Posterior vena cava (tissue), 2 donors: ENCODE data around the gene ADGRL2. TPM values are rescaled to one million over a fixed set of nuclear protein-coding genes. Genes with fewer than 3 reads are reported as not detected.
"Not testable (repeated sequence)": the region's sequence is repeated elsewhere in the genome, so short reads cannot be mapped to it uniquely, and the experiment has no call there.

Source experiments
- DNase-seq: peaks from one replicate; pipeline ENCODE4 v3.0.0-alpha.2; 2020; ENCODE audit warnings: low spot score
- intact Hi-C, 2 donors: fragments of 100-400 bp; cut with DNase I; formaldehyde crosslinking; loops; one replicate each; pipeline versions ENCODE4 v1.14.1 to v1.14.2; 2022 to 2023
- total RNA-seq, 2 donors: library from RNA; stranded (reverse); fragmentation: NEBNext Ultra II Directional; extraction: Animal tissue kit (Norgen Biotek cat#: 25700); gene quantifications; one replicate each; pipeline ENCODE4 v1.2.1, GENCODE V29; 2021
- donor health status: DM: yes; HTN: yes; CAD: no.
- donor health status: DM: yes; HTN: yes; CAD: no.

ADGRL2 gene
- total RNA-seq, 2 donors from 2014 or later: 40.6 to 58.9 TPM

DNA sequence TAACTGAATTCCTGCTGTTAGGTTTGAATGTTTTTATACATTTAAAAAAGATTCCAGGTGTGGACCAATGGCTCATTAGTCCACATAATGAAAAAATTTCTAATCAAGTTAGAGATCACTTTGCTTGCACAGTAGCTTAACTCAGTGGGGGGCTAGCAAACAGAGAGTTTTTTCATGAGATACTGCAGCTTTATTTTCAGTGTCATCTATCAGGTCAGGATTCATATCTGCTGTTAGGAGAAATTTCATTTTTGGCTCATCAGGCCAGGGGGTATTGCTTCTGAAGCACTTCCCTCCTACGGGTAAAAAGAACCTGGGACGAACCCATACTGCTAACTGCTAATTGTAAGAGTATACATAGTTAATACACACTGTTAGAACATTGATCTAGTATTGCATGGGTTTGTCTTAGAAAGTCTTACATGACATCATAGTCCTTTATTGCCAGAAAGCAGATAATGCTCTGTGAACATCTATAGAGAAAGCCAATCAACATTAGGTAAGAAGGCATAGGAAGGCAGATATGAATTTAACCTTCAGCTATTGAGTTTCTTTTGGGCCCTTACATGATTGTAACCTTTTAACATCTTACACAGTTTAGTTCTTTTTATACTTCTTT is 38.0 kb downstream of the ADGRL2 start:
- no peak for DNase-seq
- intact Hi-C loops: no loop called here

- DNase-seq: no peak
- intact Hi-C loops: no loop called here
These were observed 40.1 kb downstream of the ADGRL2 start for GRCh38 chr1:81840805-81841204.

- no peak for DNase-seq
- intact Hi-C loops: no loop called here
These were observed 41.1 kb downstream of the ADGRL2 start for GRCh38 chr1:81841795-81842194.

DNA sequence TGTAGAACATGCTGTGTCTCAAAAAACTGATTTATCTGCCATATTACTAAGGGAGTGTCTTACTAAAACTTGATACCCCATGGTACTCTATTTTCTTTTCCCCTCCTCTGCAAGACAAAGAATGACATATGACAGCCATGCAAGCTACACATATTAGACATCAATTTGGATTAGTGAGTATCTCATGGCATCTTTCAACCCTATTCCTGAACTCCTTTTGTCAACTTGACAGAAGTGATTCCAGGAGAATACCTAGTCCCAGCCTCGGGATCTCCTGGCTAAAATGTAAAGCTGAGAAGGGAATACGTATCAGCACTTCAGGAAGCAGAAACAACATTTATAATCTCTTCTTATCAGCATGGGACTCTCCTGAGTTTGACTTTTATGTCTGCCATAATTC is 43.7 kb downstream of the ADGRL2 start:
- intact Hi-C loops: no loop called here

GRCh38 chr1:81846630-81847029 is 45.9 kb downstream of the ADGRL2 start:
- intact Hi-C loops: no loop called here
- no peak for DNase-seq

More for the DNA sequence above, 43.7 kb downstream of the ADGRL2 start:
- DNase-seq: no peak

- intact Hi-C loops: no loop called here
- DNase-seq: no peak
These were observed 46.3 kb downstream of the ADGRL2 start for GRCh38 chr1:81847063-81847462.

DNA sequence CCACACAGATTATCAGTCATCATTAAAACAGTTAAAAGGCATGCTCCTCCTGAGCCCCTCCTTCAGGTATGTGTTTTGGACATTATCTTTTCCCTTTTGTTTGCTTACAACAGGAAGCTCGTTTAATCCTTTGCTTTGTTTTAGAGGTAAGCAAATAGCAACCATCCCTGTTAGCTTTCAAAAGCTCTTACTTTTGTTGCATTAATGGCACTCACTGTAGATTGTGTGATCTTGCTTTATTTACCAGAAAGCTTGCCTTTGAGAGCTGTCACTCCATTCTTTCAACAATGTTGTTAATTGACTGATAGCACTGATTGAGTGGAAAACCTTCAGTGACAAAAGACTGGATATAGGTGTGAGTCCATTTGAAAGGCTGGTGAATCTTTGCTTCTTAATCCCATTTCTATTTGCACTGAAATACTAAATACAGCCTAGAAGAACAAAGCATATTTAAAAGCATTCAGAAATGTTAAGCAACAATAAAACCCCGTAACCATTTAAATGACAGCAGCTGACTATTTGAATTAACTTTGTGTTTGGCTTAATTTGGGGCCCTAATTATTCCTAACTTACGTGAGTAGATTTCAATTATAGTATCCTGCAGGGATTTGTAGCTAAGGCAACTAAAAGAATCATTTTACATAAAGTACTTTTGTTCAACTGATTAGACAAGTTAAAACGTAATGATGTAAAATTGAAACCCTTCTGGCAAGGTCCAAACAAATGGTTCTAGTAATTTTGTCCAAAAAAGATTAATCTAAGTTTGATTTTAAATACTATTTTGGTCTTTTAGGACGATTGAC is 48.3 kb downstream of the ADGRL2 start:
- DNase-seq: no peak

DNA sequence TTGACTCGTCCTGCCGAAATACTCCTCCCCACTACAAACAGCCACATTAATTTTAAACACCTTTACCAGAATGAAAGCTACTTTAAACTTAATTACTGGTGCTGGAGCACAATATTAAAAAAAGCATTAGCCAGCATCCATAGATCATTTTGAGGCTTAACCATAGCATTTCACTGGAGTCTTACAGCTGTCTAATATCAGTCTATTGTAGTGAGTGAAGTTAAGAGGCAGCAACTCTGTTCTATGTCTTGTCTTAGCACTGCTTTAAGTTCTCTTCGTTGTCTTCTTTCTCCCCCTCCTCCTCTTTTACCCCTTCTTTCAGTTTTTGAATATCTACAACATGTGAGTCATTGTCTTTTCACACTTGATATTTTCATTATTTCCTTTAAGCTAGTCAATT is 49.3 kb downstream of the ADGRL2 start:
- intact Hi-C loops: no loop called here
- DNase-seq: no peak

More for the DNA sequence above, 48.3 kb downstream of the ADGRL2 start:
- intact Hi-C loops: no loop called here

GRCh38 chr1:81850495-81850894 is 49.8 kb downstream of the ADGRL2 start:
- DNase-seq: no peak
- intact Hi-C loops: no loop called here

GRCh38 chr1:81851217-81851616 is 50.5 kb downstream of the ADGRL2 start:
- intact Hi-C loops: no loop called here
- no peak for DNase-seq

GRCh38 chr1:81852961-81853360 is 52.2 kb downstream of the ADGRL2 start:
- no peak for DNase-seq
- intact Hi-C loops: no loop called here

DNA sequence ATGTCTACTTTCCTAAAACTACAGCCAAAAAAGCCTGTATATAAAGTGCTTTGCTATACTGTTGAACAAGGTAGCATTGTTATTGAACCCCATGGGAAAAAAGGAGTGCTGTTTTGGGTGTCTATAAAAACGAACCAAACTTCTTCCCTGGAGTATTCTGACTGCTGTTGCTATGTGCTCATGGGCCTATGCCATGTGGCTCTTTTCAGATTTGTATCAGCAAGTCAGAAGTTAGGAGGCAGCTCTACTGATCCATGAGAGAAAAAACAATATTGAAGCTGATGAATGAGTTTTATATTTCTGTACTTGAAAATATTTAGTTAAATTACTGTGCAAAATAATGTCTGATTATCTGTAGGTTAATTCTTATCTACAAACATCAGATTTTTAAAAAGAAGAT is 66.5 kb downstream of the ADGRL2 start:
- intact Hi-C loops: no loop called here

GRCh38 chr1:81869307-81869706 is 68.6 kb downstream of the ADGRL2 start:
- no peak for DNase-seq
- intact Hi-C loops: no loop called here

More for the DNA sequence above, 66.5 kb downstream of the ADGRL2 start:
- DNase-seq: no peak

DNA sequence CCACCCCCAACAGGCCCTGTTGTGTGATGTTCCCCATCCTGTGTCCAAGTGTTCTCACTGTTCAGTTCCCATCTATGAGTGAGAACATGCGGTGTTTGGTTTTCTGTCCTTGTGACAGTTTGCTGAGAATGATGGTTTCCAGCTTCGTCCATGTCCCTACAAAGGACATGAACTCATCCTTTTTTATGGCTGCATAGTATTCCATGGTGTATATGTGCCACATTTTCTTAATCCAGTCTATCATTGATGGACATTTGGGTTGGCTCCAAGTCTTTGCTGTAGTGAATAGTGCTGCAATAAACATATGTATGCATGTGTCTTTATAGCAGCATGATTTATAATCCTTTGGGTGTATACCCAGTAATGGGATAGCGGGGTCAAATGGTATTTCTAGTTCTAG is 70.4 kb downstream of the ADGRL2 start:
- DNase-seq, intact Hi-C loops: not testable (repeated sequence)

DNA sequence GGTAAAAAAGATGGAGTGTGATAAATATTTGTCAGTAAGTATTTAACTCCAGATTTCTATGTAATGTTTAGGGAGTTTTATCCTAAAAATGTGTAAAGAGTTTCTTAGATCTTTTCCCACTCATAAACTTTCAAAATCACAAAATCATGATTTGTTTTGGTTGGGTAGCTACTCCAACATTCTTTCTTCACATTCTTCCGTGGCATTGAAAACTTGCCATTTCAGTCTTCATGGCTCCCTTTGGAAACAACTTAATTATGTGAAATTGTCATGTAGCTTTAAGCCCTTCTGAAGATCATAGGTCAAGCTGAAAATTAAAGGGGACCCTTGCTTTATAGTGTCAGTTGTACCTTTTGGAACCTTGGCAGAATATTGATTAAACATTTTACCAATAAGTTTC is 73.2 kb downstream of the ADGRL2 start:
- no peak for DNase-seq
- intact Hi-C loops: no loop called here

DNA sequence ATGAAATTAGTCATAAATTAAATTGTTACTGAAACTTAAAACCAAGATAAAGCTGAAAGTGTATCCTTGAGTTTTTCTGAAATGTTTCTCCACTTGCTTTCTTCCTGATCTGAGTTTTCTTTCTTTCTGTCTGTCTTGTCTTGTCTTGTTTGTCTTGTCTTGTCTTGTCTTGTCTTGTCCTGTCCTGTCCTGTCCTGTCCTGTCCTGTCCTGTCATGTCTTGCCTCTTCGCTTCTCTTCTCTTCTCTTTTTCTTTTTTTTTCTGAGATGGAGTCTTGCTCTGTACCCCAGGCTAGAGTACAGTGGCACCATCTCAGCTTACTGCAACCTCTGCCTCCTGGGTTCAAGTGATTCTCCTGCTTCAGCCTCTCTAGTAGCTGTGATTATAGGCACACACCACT is 73.7 kb downstream of the ADGRL2 start:
- intact Hi-C loops: no loop called here
- no peak for DNase-seq

DNA sequence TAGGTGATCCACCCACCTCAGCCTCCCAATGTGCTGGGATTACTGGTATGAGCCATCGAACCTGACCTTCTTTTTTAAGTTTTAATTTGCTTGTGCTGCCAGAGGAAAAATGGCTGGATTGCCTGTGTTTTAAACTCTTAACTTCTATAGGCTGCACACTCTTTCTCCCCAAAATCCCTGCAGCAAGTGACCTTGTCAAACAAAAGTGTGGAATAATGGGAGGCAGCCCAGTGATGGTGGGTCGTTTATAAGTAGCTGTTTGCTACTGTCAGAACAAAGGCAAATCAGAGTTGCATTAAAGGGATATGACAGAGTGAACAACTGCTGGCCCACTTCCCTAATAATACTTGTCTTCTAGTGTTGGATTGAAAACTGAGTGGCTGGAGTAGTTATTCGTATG is 74.2 kb downstream of the ADGRL2 start:
- intact Hi-C loops: no loop called here
- DNase-seq: no peak

GRCh38 chr1:81876901-81877733 is 76.4 kb downstream of the ADGRL2 start:
- intact Hi-C loops: no loop called here
- no peak for DNase-seq

DNA sequence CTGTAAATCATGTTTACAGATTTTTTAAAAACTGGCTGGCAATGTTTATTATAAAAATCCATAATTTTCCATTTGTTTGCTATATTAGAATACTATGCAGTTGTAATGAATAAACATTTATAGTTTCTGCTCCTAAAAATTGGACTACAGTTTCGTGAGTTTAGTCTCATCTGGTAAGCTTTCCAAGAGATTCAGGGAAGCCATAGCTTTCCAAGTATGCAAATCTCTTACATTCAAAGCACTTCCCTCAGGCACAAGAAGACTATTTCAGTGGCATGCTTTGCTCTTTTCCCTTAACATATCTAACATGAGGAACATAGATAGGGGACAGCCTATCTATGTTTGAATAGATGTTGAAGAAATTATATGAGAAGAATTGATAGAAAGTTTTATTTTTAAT is 77.2 kb downstream of the ADGRL2 start:
- intact Hi-C loops: no loop called here

DNA sequence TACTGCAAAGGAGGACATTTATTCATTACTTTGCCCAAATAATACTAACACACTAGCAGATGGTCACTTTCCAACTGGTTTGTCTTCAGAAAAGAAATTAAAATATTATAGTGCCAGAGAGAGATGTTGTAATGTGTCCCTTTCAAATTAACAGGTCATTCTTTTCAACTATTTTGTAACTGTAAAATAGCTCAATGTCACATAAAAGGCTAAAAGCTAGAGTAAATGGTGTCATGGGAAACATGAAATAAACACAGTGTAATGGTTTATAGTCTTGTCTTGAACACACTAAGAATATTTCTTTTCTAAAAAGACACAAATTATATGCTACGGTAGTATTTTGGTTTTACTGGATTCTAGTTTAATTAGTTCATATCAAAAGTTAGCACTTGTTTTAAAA is 77.8 kb downstream of the ADGRL2 start:
- intact Hi-C loops: no loop called here
- DNase-seq: no peak

More for the DNA sequence above, 77.2 kb downstream of the ADGRL2 start:
- no peak for DNase-seq
